Erythroblast (primary cell): ENCODE results near the gene PTPRN2.

Source experiments
- GATA1 ChIP-seq: IDR thresholded peaks from 2 replicates; pipeline ENCODE4 v1.6.1; 2011; ENCODE audit warnings: low read depth, mild to moderate bottlenecking, control low read depth, low read length, moderate library complexity
- POLR2A ChIP-seq: IDR thresholded peaks from 2 replicates; pipeline ENCODE4 v1.6.1; 2011; ENCODE audit warnings: mild to moderate bottlenecking, low read length

DNA sequence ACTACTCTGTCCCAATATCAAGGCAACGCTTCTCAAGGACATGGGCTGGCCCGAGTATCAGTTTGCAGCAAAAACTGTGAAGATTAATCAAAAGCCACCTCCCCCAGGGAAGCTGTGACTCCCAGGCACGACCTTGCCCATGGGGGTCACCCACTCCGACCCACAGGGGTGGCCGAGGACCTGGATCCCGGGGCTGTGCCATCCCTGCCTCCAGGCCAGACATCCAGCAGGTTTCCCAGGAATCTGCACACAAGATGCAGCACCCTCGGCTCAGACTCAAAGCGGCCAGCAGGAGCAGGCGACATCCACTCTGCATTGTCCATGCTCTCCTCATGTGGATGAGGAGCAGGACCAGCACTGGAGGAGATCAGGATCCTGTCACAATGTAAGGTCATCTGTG lies 39.8 kb downstream of the PTPRN2 start:
- no peak for TF ChIP-seq POLR2A
- no peak for TF ChIP-seq GATA1
